GM21737 (cell line): ENCODE data around the gene CREB5.
"Not testable (repeated sequence)": the region's sequence is repeated elsewhere in the genome, so short reads cannot be mapped to it uniquely, and the experiment has no call there.

Experiments used
- ATAC-seq: cut with Tn5 transposase; IDR thresholded peaks from one replicate; pipeline ENCODE4 v1.9.1; 2021; ENCODE audit warnings: mild to moderate bottlenecking, moderate library complexity; ENCODE audit not compliant: unreplicated experiment

CREB5 gene

GRCh38 chr7:28761505-28761904 lies 349.2 kb downstream of the CREB5 start:
- no peak for ATAC-seq

- ATAC-seq, result no peak
Observed at GRCh38 chr7:28762651-28763050, 350.3 kb downstream of the CREB5 start.

DNA sequence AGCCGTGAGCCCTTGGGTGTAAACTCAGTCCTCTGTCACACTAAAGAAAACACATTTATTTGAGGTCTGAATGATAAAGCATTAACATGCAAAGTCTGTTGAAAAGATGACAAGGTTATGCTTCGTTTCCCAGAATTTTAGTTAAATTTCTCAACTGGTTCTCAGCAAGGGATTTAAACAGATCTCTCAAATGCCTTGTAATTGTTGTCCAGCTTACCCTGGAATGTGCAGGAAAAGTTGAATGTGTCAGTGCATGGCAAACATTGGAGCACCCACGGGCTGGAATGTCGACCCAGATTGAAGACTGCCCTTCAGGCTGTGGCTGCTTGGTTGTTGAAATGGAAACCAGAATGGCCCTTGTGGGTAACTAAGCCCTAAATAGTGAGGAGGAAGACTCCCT lies 354.0 kb downstream of the CREB5 start:
- ATAC-seq, result no peak

- ATAC-seq, result no peak
Observed at GRCh38 chr7:28767356-28767755, 355.0 kb downstream of the CREB5 start.

- no peak for ATAC-seq
Observed at GRCh38 chr7:28768577-28769147, 356.3 kb downstream of the CREB5 start.

- no peak for ATAC-seq
Observed at GRCh38 chr7:28771906-28772622, 359.7 kb downstream of the CREB5 start.

- no peak for ATAC-seq
Observed at GRCh38 chr7:28773423-28774145, 361.3 kb downstream of the CREB5 start.

- no peak for ATAC-seq
Observed at GRCh38 chr7:28774261-28774988, 362.1 kb downstream of the CREB5 start.

DNA sequence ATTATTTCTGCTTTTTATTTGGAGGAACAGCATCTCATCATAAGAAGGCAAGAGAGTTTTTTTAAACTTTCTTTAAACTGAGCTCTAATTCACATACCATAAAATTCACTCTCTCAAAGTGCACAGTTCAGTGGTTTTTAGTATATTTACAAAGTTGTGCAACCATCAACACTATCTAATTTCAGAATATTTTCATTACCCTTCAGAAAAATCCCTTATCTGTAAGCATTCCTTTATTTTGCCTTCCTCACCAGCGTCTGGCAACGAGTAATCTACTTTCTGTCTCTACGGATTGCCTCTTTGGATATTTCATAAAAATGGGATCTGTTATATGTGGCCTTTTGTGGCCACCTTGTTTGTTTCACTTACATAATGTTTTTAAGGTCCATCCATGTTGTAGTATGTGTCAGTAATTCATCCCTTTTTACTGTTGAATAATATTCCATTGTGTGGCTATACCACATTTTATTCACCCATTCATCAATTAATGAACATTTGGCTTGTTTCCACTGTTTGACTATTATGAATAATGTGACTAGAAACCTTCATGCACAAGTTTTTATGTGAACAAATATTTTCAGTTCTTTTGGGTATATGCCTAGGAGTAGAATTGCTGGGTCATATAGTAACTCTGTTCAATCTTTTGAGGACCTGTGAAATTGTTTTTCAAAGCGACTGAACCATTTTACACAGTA lies 364.3 kb downstream of the CREB5 start:
- ATAC-seq, result no peak

DNA sequence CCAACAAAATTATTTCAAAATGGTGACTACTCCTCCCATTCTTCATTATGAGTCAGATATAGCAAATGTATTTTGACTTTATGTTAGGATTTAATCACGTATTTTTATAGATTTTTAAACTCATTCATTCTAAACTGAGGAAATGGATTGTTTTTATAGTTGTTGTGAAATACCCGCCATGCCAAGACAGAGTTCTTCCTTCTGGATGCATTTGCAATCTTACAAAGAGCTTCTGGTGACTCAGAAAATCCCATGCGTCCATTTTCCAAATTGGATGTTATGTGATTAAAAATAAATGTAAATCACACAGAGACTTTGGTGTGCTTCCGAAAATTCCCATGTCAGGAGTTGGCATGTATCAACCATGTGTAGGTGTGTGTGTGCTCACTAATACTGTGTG lies 366.5 kb downstream of the CREB5 start:
- no peak for ATAC-seq

DNA sequence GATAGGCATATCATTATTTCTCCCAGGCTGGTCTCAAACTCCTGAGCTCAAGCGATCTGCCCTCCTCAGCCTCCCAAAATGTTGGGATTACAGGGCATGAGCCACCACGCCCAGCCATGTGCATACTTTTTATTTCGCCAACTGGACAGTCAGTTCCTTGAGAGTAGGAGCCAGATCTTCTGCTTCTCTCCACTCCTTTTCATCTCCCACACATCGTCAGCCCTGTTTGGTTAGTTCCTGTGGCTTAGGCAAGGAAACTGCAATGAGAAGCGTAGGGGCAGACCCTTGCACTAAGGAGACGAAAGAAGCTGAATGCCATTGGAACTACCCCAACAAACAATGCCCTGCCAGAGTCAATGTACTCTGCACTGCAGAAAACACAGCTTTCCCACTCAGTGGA lies 367.6 kb downstream of the CREB5 start:
- no peak for ATAC-seq

- ATAC-seq, result no peak
Observed at GRCh38 chr7:28782362-28782761, 370.0 kb downstream of the CREB5 start.

DNA sequence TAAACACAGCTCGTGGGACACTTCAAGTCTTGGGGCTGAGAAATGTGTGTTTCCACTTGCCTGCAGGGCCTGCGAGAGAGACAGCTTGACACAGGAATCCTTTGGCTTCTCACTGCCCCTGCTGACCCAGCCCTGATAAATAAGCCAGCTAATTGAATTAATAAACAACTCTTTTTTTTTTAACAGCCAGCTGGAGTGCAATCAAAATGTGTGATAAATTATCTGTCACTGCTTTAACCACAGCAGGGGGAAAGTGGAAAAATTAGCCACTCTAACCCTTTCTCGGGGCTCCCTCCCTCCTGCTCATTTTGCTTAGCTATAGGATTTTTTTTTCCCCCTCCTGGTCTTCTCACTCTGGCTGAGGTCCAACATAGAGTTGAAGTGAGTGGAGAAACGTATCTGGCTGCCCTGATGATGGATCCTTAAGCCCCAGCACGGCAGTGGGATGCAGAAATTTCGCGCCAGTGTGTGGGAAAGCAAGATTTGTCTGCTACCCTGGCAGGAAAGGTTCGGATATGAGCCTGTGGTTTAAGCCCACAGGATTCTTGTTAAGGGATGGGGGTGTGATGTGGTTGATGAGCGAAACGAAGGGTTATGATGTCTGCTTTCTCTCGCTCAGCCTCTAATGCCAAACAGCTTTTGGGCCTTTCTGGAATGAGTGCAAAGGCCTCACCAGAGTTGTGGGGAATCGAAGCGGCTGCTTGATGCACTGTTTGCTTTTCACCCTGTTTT lies 372.0 kb downstream of the CREB5 start:
- no peak for ATAC-seq

GRCh38 chr7:28785041-28785995 lies 373.0 kb downstream of the CREB5 start:
- no peak for ATAC-seq

DNA sequence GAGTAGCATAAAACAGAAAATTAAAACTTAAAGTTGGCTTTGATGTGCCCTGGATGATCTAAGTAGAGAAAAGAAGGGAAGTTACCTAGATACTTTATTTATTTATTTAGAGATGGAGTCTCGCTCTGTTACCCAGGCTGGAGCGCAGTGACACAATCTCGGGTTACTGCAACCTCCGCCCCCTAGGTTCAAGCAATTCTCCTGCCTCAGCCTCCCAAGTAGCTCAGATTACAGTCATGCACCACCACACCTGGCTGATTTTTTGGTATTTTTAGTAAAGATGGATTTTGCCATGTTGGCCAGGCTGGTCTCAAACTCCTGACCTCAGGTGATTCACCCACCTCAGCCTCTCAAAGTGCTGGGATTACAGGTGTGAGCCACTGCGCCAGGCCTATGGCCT lies 373.8 kb downstream of the CREB5 start:
- not testable (repeated sequence) for ATAC-seq

DNA sequence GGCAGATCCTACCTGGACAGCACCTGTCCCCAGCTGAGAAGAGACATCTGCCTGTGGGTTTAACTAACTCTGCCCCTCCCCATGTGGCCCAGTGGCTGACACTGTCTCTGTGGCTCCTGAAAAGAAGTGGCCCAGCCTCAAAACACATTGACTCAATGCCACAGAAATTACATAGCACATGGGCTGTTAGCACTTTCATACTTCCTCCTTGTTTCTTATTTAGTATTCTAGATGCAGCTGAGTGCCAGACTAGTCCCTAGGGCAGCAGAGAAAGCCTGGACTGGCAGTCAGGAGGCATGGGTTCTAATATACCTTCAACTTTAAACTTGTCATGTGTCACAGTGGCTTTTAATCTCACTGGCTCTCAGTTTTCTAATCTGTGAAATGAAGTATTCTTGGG lies 374.8 kb downstream of the CREB5 start:
- no peak for ATAC-seq

DNA sequence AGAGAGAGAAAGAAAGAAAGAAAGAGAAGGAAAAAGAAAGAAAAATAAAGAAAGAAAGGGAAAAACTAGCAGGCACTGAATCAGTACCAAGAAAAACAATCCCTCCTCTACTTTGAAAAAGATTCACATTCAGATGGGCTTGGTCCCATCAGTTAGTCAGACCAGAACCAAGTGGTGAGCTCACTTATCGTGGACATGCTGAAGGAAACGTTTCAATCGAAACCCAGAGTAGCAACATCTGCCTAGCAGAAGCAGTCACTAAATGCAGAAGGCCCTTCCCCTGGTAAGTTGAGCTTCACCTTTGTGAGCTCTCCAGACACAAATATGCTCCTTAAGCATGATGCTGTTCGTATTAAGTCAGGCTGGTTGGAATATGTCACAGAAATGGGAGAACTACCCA lies 378.1 kb downstream of the CREB5 start:
- ATAC-seq, result no peak

DNA sequence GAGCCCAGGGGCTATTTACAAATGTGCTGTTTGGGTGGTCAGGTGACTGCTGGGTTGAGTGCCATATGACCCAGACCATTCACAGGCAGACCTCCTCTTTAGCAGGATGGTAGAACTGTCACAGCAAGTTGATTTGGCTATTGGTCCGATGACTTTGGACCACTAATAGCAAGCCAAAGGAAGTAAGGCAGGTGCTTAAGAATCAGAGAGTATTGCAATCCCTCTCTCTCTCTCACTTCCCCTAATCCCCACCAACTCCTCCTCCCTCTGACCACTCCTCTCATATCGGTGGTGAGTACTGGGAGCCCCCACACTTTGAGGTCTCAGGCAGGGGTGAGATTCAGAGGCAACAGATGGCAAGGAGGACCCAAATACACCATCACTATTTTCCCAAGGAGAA lies 380.5 kb downstream of the CREB5 start:
- no peak for ATAC-seq

GRCh38 chr7:28793381-28794085 lies 381.2 kb downstream of the CREB5 start:
- no peak for ATAC-seq
